ENCODE data around the gene KRTAP10-12. TPM values are rescaled to one million over a fixed set of nuclear protein-coding genes. Genes with fewer than 3 reads are reported as not detected.

KRTAP10-12 gene
- total and polyA plus RNA-seq, 2 of the 4 experiments (the other 2 are of a cell fraction): not detected

- no peak overlapping the region for H3K4ac ChIP-seq (ENCODE audit: low read depth, low read length)
- no peak overlapping the region for H4K5ac ChIP-seq (ENCODE audit: low read depth, low read length)
- H3K23ac ChIP-seq (ENCODE audit: low read depth, low read length): no peak overlapping the region
- no peak overlapping the region for H3K9ac ChIP-seq (ENCODE audit: low read depth, low read length)
- WGBS, 2 experiments (ENCODE audit: extremely low coverage in 2 of 2, insufficient read length in 1 of 2): 85% methylated on average over 4 of the region's 8 CpGs; no CpG with 5 or more reads in 1 of the 2 experiments
- intact Hi-C loops (cut with micrococcal nuclease) (no loop called here), dilution Hi-C loops (cut with HindIII; ENCODE audit: low sequenced_read_pairs, unreplicated experiment) (no loop called here), in situ Hi-C loops (cut with MboI; ENCODE audit: low sequenced_read_pairs) (no loop called here)
- no peak overlapping the region for H2AK5ac ChIP-seq (ENCODE audit: low read depth, low read length)
- no peak overlapping the region for H4K8ac ChIP-seq (ENCODE audit: low read depth in 2 of 2, low read length in 2 of 2)
- no peak overlapping the region for H2BK15ac ChIP-seq (ENCODE audit: low read depth, low read length)
- no peak overlapping the region for H3K14ac ChIP-seq (replicated peaks; ENCODE audit: low read depth, low read length)
- peaks cover 6% of the 10 kb centered on the region for H3K27me3 ChIP-seq (ENCODE audit: control insufficient read depth, insufficient read depth, low read length)
- no peak overlapping the region for H3K56ac ChIP-seq (ENCODE audit: extremely low read depth, insufficient read depth, low read length)
- H3K18ac ChIP-seq (ENCODE audit: low read depth, low read length): no peak overlapping the region
- H3K9me3 ChIP-seq (ENCODE audit: control insufficient read depth, insufficient read depth, low read length): peaks cover 40% of the 10 kb centered on the region
- no peak overlapping the region for H2BK5ac ChIP-seq (ENCODE audit: low read depth, low read length, poor library complexity, severe bottlenecking)
- H2AK9ac ChIP-seq (replicated peaks; ENCODE audit: low read depth, low read length, poor library complexity): no peak overlapping the region
- BruUV-seq (replicated peaks): no TSS peak
- no peak for TF ChIP-seq ELK1 (IDR thresholded peaks at IDR 0.05; ENCODE audit: borderline replicate concordance, low read depth, low read length)
- TF ChIP-seq RCOR1 (IDR thresholded peaks at IDR 0.05; ENCODE audit: insufficient replicate concordance, low read length): no peak
- TF ChIP-seq NFE2L2 (IDR thresholded peaks at IDR 0.05; ENCODE audit: low read depth, low read length): no peak
- TF ChIP-seq FOS (IDR thresholded peaks at IDR 0.05; ENCODE audit: low read depth, low read length): no peak
- no peak for TF ChIP-seq RFX5 (IDR thresholded peaks at IDR 0.05; ENCODE audit: low read depth, low read length)
- no peak for TF ChIP-seq CEBPB (IDR thresholded peaks at IDR 0.05; ENCODE audit: low read depth, low read length)
- no peak for TF ChIP-seq MXI1 (IDR thresholded peaks at IDR 0.05; ENCODE audit: borderline replicate concordance, low read depth, low read length)
- TF ChIP-seq SMC3 (IDR thresholded peaks at IDR 0.05; ENCODE audit: low read depth, low read length): no peak
- no peaks in the 10 kb centered on the region for H3K4me1 ChIP-seq (ENCODE audit: control insufficient read depth, insufficient read depth, low read length)
- DNase-seq (no peak), ATAC-seq (ENCODE audit: low read depth) (no peak)
- no peaks in the 10 kb centered on the region for H3K36me3 ChIP-seq (ENCODE audit: control insufficient read depth, insufficient read depth, low read length)
- H2BK120ac ChIP-seq (ENCODE audit: low read depth, low read length): no peak overlapping the region
- no peak overlapping the region for H3K4me3 ChIP-seq (ENCODE audit: insufficient read depth, low read depth, low read length)
- no peak overlapping the region for H2AFZ ChIP-seq (replicated peaks; ENCODE audit: low read length, poor library complexity)
- no peaks in the 10 kb centered on the region for H3K79me1 ChIP-seq (ENCODE audit: low read depth in 1 of 2, low read length in 2 of 2)
- H3K9me1 ChIP-seq (ENCODE audit: insufficient read depth, low read length): no peaks in the 10 kb centered on the region
- H4K20me1 ChIP-seq (ENCODE audit: insufficient read depth, low read length): no peaks in the 10 kb centered on the region
- POLR2A ChIA-PET (ENCODE audit: unreplicated experiment): no interaction called here
- CTCF ChIA-PET: no interaction called here
- no peak overlapping the region for H3K27ac ChIP-seq (ENCODE audit: insufficient read depth, low read length)
- no peak overlapping the region for H2BK20ac ChIP-seq (ENCODE audit: low read depth, low read length)
- no peak overlapping the region for H4K91ac ChIP-seq (ENCODE audit: insufficient read depth, low read depth, low read length)
- no peak overlapping the region for H3K4me2 ChIP-seq (ENCODE audit: low read depth, low read length)
Observed at GRCh38 chr21:44736291-44737004, 39.5 kb downstream of the KRTAP10-12 start.
